Measurements from ENCODE around the gene ANKRD13B.
A peak's percentile ranks its signal among the peaks of the same experiment; 100 is the strongest.

- TF ChIP-seq CREB1 (IDR thresholded peaks at IDR 0.05; ENCODE audit: low read depth): no peak
- TF ChIP-seq TEAD4 (IDR thresholded peaks at IDR 0.05): no peak
- no peak for TF ChIP-seq TAF1 (IDR thresholded peaks at IDR 0.05; ENCODE audit: low read depth)
- no peak for TF ChIP-seq YY1 (IDR thresholded peaks at IDR 0.05; ENCODE audit: low read depth)
- no peak for TF ChIP-seq NFIC (IDR thresholded peaks at IDR 0.05)
- no peak for TF ChIP-seq EP300 (IDR thresholded peaks at IDR 0.05; ENCODE audit: borderline replicate concordance)
- 0 out of 2 replicates have a peak, but pooled peaks have one; percentile 29 for TF ChIP-seq USF1 (IDR thresholded peaks at IDR 0.05)
- TF ChIP-seq FOXM1 (IDR thresholded peaks at IDR 0.05; ENCODE audit: borderline replicate concordance, low read depth): no peak
- TF ChIP-seq RAD21 (IDR thresholded peaks at IDR 0.05; ENCODE audit: low read depth): no peak
- TF ChIP-seq, protein P1, sequence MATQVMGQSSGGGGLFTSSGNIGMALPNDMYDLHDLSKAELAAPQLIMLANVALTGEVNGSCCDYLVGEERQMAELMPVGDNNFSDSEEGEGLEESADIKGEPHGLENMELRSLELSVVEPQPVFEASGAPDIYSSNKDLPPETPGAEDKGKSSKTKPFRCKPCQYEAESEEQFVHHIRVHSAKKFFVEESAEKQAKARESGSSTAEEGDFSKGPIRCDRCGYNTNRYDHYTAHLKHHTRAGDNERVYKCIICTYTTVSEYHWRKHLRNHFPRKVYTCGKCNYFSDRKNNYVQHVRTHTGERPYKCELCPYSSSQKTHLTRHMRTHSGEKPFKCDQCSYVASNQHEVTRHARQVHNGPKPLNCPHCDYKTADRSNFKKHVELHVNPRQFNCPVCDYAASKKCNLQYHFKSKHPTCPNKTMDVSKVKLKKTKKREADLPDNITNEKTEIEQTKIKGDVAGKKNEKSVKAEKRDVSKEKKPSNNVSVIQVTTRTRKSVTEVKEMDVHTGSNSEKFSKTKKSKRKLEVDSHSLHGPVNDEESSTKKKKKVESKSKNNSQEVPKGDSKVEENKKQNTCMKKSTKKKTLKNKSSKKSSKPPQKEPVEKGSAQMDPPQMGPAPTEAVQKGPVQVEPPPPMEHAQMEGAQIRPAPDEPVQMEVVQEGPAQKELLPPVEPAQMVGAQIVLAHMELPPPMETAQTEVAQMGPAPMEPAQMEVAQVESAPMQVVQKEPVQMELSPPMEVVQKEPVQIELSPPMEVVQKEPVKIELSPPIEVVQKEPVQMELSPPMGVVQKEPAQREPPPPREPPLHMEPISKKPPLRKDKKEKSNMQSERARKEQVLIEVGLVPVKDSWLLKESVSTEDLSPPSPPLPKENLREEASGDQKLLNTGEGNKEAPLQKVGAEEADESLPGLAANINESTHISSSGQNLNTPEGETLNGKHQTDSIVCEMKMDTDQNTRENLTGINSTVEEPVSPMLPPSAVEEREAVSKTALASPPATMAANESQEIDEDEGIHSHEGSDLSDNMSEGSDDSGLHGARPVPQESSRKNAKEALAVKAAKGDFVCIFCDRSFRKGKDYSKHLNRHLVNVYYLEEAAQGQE (IDR thresholded peaks at IDR 0.05; ENCODE audit: low read depth): no peak
- no peak for TF ChIP-seq EGR1 (IDR thresholded peaks at IDR 0.05)
- TF ChIP-seq, protein P2, sequence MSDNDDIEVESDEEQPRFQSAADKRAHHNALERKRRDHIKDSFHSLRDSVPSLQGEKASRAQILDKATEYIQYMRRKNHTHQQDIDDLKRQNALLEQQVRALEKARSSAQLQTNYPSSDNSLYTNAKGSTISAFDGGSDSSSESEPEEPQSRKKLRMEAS (IDR thresholded peaks at IDR 0.05): peak; percentile 67
- TF ChIP-seq CEBPB (IDR thresholded peaks at IDR 0.05): no peak
- no peak for TF ChIP-seq ZBTB7A (IDR thresholded peaks at IDR 0.05; ENCODE audit: low read depth)
Measured at GRCh38 chr17:29591146-29591736, 1.7 kb upstream of the ANKRD13B start.

Data from Ishikawa (cell line).